HG02610 (cell line): ENCODE results near the gene TMPO.
"Not testable (repeated sequence)": the region's sequence is repeated elsewhere in the genome, so short reads cannot be mapped to it uniquely, and the experiment has no call there.

Experiments
- ATAC-seq: cut with Tn5 transposase; IDR thresholded peaks from one replicate; pipeline ENCODE4 v1.9.1; 2021; ENCODE audit warnings: mild to moderate bottlenecking, moderate library complexity; ENCODE audit not compliant: unreplicated experiment

TMPO gene

GRCh38 chr12:98515287-98516110, at the start of gene TMPO:
TSS of gene TMPO (plus strand) at chr12:98515590. CDS start at chr12:98515868, 278 bp downstream.
- ATAC-seq = peak; percentile 86

- ATAC-seq = no peak
Measured at GRCh38 chr12:98465950-98466602, 49.3 kb upstream of the TMPO start.

- no peak for ATAC-seq
Measured at GRCh38 chr12:98466640-98467400, 48.6 kb upstream of the TMPO start.

- ATAC-seq = peak; percentile 60
Measured at GRCh38 chr12:98469109-98469508, 46.3 kb upstream of the TMPO start.

GRCh38 chr12:98470469-98471082, 44.8 kb upstream of the TMPO start:
- no peak for ATAC-seq

GRCh38 chr12:98471085-98471484, 44.3 kb upstream of the TMPO start:
- ATAC-seq = no peak

- ATAC-seq = no peak
Measured at GRCh38 chr12:98475565-98475908, 39.9 kb upstream of the TMPO start.

GRCh38 chr12:98478606-98479005, 36.8 kb upstream of the TMPO start:
- ATAC-seq = no peak

- ATAC-seq = no peak
Measured at GRCh38 chr12:98483621-98484503, 31.5 kb upstream of the TMPO start.

- ATAC-seq = no peak
Measured at GRCh38 chr12:98485792-98486340, 29.5 kb upstream of the TMPO start.

- ATAC-seq = not testable (repeated sequence)
Measured at GRCh38 chr12:98488416-98488815, 27.0 kb upstream of the TMPO start.

GRCh38 chr12:98489176-98489575, 26.2 kb upstream of the TMPO start:
- ATAC-seq = no peak

- peak; percentile 84 for ATAC-seq
Measured at GRCh38 chr12:98490501-98491453, 24.6 kb upstream of the TMPO start.

- ATAC-seq = no peak
Measured at GRCh38 chr12:98492580-98493140, 22.7 kb upstream of the TMPO start.

GRCh38 chr12:98501266-98501629, 14.1 kb upstream of the TMPO start:
- ATAC-seq = not testable (repeated sequence)

- ATAC-seq = peak; percentile 68
Measured at GRCh38 chr12:98503342-98503591, 12.1 kb upstream of the TMPO start.

GRCh38 chr12:98503592-98504367, 11.6 kb upstream of the TMPO start:
- peak; percentile 76 for ATAC-seq

- peak; percentile 12 for ATAC-seq
Measured at GRCh38 chr12:98504368-98504617, 11.1 kb upstream of the TMPO start.
